Upper lobe of left lung (tissue), 4 donors: ENCODE results near the gene LUZP1.
A peak's percentile ranks its signal among the peaks of the same experiment; 100 is the strongest.

Experiments used
- CTCF ChIP-seq, 6 experiments: fragments of 450-650 bp in 4 of 6; fragments of 200-600 bp in 2 of 6; sonication (generic) in 2 of 6; IDR thresholded peaks; one replicate each; pipeline ENCODE4 v1.5.1; 2016 to 2019; ENCODE audit warnings: antibody characterized with exemption in 6 of 6
- POLR2A ChIP-seq, 4 donors: fragments of 450-650 bp; IDR thresholded peaks; one replicate each; pipeline ENCODE4 v1.5.1; 2016 to 2017; ENCODE audit warnings: antibody characterized with exemption in 4 of 4, mild to moderate bottlenecking in 2 of 4

- TF ChIP-seq CTCF (IDR thresholded peaks at IDR 0.05): no peak
- peak in 1 of 4 donors; percentile 12 for TF ChIP-seq POLR2A (IDR thresholded peaks at IDR 0.05)
These were observed 1.2 kb upstream of the LUZP1 start for GRCh38 chr1:23169727-23170335.
